ENCODE data around the gene PRM1.

GRCh38 chr16:11310997-11311561 is 29.9 kb upstream of the PRM1 start:
- TF ChIP-seq EZH2 (IDR thresholded peaks at IDR 0.05; ENCODE audit: insufficient read depth, poor library complexity, severe bottlenecking) (no peak), EZH2phosphoT487 (IDR thresholded peaks at IDR 0.05; ENCODE audit: insufficient read depth, low read depth) (no peak)
